GM23248 (cell line): ENCODE data around the gene CNKSR3. TPM values are rescaled to one million over a fixed set of nuclear protein-coding genes. Genes with fewer than 3 reads are reported as not detected.
A peak's percentile ranks its signal among the peaks of the same experiment; 100 is the strongest.

Experiments used
- DNase-seq: peaks from one replicate; pipeline ENCODE4 v3.0.0-alpha.2; 2015
- H2AFZ ChIP-seq: fragments of 200-600 bp; sonication (generic); 2 replicates; pipeline ENCODE4 v1.6.1; 2016; ENCODE audit warnings: antibody characterized with exemption
- H3F3A ChIP-seq: fragments of 200-600 bp; sonication (generic); 2 replicates; pipeline ENCODE4 v1.6.1; 2016; ENCODE audit warnings: mild to moderate bottlenecking, antibody characterized with exemption, mixed run types; ENCODE audit not compliant: insufficient read depth
- H3K27ac ChIP-seq: fragments of 200-600 bp; sonication (generic); 2 replicates; pipeline ENCODE4 v1.5.1; 2016; ENCODE audit warnings: mild to moderate bottlenecking
- H3K27me3 ChIP-seq: fragments of 200-600 bp; sonication (generic); replicated peaks from 2 replicates; pipeline ENCODE4 v1.6.1; 2016; ENCODE audit warnings: mild to moderate bottlenecking; ENCODE audit not compliant: insufficient read depth
- H3K36me3 ChIP-seq: fragments of 200-600 bp; sonication (generic); 2 replicates; pipeline ENCODE4 v1.6.1; 2016; ENCODE audit warnings: low read depth, mild to moderate bottlenecking
- H3K4me1 ChIP-seq: fragments of 200-600 bp; sonication (generic); 2 replicates; pipeline ENCODE4 v1.6.1; 2016; ENCODE audit warnings: mild to moderate bottlenecking; ENCODE audit not compliant: insufficient read depth
- H3K4me2 ChIP-seq: fragments of 200-600 bp; sonication (generic); one replicate; pipeline ENCODE4 v1.6.1; 2016; ENCODE audit warnings: mild to moderate bottlenecking; ENCODE audit not compliant: unreplicated experiment
- H3K4me3 ChIP-seq: fragments of 200-600 bp; sonication (generic); 2 replicates; pipeline ENCODE4 v1.5.1; 2016; ENCODE audit warnings: mild to moderate bottlenecking
- H3K79me2 ChIP-seq: fragments of 200-600 bp; sonication (generic); 2 replicates; pipeline ENCODE4 v1.6.1; 2016; ENCODE audit warnings: mild to moderate bottlenecking; ENCODE audit not compliant: insufficient read depth
- H3K9ac ChIP-seq: fragments of 200-600 bp; sonication (generic); 2 replicates; pipeline ENCODE4 v1.6.1; 2016; ENCODE audit warnings: mild to moderate bottlenecking
- H3K9me2 ChIP-seq: fragments of 200-600 bp; sonication (generic); 2 replicates; pipeline ENCODE4 v1.6.1; 2016; ENCODE audit warnings: mixed run types, mild to moderate bottlenecking, moderate library complexity; ENCODE audit not compliant: insufficient read depth
- H3K9me3 ChIP-seq: fragments of 200-600 bp; sonication (generic); one replicate; pipeline ENCODE4 v1.6.1; 2017; ENCODE audit warnings: low read depth
- H4K20me1 ChIP-seq: fragments of 200-600 bp; sonication (generic); 2 replicates; pipeline ENCODE4 v1.6.0; 2016; ENCODE audit not compliant: insufficient read depth
- EZH2 ChIP-seq: fragments of 200-600 bp; sonication (generic); IDR thresholded peaks from 2 replicates; pipeline ENCODE4 v1.6.1; 2018; ENCODE audit warnings: antibody characterized with exemption, mild to moderate bottlenecking; ENCODE audit not compliant: insufficient read depth, poor library complexity, severe bottlenecking
- EZH2phosphoT487 ChIP-seq: fragments of 200-600 bp; sonication (generic); IDR thresholded peaks from 2 replicates; pipeline ENCODE4 v1.6.1; 2018; ENCODE audit warnings: antibody characterized with exemption, moderate library complexity, mild to moderate bottlenecking, low read depth; ENCODE audit not compliant: insufficient read depth
- WGBS, 2 experiments: methylation state at CpG; one replicate each; pipeline ENCODE4 v1.1.6; 2015 to 2017; ENCODE audit warnings: low lambda C conversion rate in 2 of 2, low coverage in 1 of 2; ENCODE audit errors: missing lambda C conversion rate in 2 of 2; 5-methylcytosine and 5-hydroxymethylcytosine counted together
- in situ Hi-C: fragments of 300-500 bp; cut with MboI; formaldehyde crosslinking; loops from 2 replicates; pipeline ENCODE4 v1.15.0; 2020
- polyA plus RNA-seq: library from polyadenylated mRNA; unstranded; fragments of >200 nt; fragmentation: Nextera tagmentation; extraction: Ambion mirVana; gene quantifications from 2 replicates; pipeline ENCODE4 v1.2.1, GENCODE V29; 2016
- total RNA-seq: library from RNA; depleted of rRNA; stranded (reverse); fragments of >200 nt; shearing (Covaris generic); gene quantifications from 2 replicates; pipeline ENCODE4 v1.2.3, GENCODE V29; 2014

The CNKSR3 gene
- total and polyA plus RNA-seq, 2 experiments from 2014 or later = 1.7 to 1.9 TPM

GRCh38 chr6:154463573-154464419 is 46.7 kb downstream of the CNKSR3 start:
- no peak for DNase-seq
- Histone ChIP-seq H3K27me3 (no peaks in the 10 kb centered on the region), H4K20me1 (no peaks in the 10 kb centered on the region), H3K9me3 (no peaks in the 10 kb centered on the region), H3K27ac (no peak overlapping the region), H3K9me2 (no peaks in the 10 kb centered on the region), H3K4me1 (peaks cover 14% of the 10 kb centered on the region), H3K4me3 (no peak overlapping the region), H3F3A (0 out of 2 replicates have a peak, but pooled peaks cover 7% of the 10 kb centered on the region), H2AFZ (no peak overlapping the region), H3K9ac (no peak overlapping the region), H3K79me2 (no peaks in the 10 kb centered on the region), H3K36me3 (no peaks in the 10 kb centered on the region), H3K4me2 (no peak overlapping the region)
- in situ Hi-C loops = no loop called here
- 71 to 74% methylated on average over 7 of the region's 7 CpGs for WGBS, 2 experiments
- no peak for TF ChIP-seq EZH2
- no peak for TF ChIP-seq EZH2phosphoT487

GRCh38 chr6:154462425-154462824 is 48.1 kb downstream of the CNKSR3 start:
- 0 out of 2 replicates have a peak, but pooled peaks cover 10% of the 10 kb centered on the region for H3F3A ChIP-seq
- H3K27me3 ChIP-seq = no peaks in the 10 kb centered on the region
- 78 to 80% methylated on average over 5 of the region's 5 CpGs for WGBS, 2 experiments
- H4K20me1 ChIP-seq = no peaks in the 10 kb centered on the region
- DNase-seq = no peak
- no peak overlapping the region for H3K27ac ChIP-seq
- in situ Hi-C loops = no loop called here
- H3K9ac ChIP-seq = no peak overlapping the region
- H3K9me3 ChIP-seq = no peaks in the 10 kb centered on the region
- no peaks in the 10 kb centered on the region for H3K79me2 ChIP-seq
- H3K9me2 ChIP-seq = no peaks in the 10 kb centered on the region
- no peak overlapping the region for H3K4me2 ChIP-seq
- no peaks in the 10 kb centered on the region for H3K36me3 ChIP-seq
- H3K4me1 ChIP-seq = peaks cover 22% of the 10 kb centered on the region
- no peak overlapping the region for H2AFZ ChIP-seq
- H3K4me3 ChIP-seq = no peak overlapping the region
- TF ChIP-seq EZH2phosphoT487 (no peak), EZH2 (no peak)

- Histone ChIP-seq H3K4me2 (no peak overlapping the region), H3K36me3 (no peaks in the 10 kb centered on the region), H3K9me2 (no peaks in the 10 kb centered on the region), H3F3A (0 out of 2 replicates have a peak, but pooled peaks cover 10% of the 10 kb centered on the region), H3K79me2 (no peaks in the 10 kb centered on the region), H3K27ac (no peak overlapping the region), H2AFZ (no peak overlapping the region), H3K4me1 (peaks cover 22% of the 10 kb centered on the region), H3K9ac (no peak overlapping the region), H3K4me3 (no peak overlapping the region), H3K9me3 (no peaks in the 10 kb centered on the region), H3K27me3 (no peaks in the 10 kb centered on the region), H4K20me1 (no peaks in the 10 kb centered on the region)
- DNase-seq = no peak
- in situ Hi-C loops = no loop called here
- 93 to 97% methylated on average over 2 of the region's 2 CpGs for WGBS, 2 experiments
- TF ChIP-seq EZH2 (no peak), EZH2phosphoT487 (no peak)
Measured at GRCh38 chr6:154461348-154461747, 49.1 kb downstream of the CNKSR3 start.

- no peaks in the 10 kb centered on the region for H3K27me3 ChIP-seq
- no peaks in the 10 kb centered on the region for H3K9me2 ChIP-seq
- H4K20me1 ChIP-seq = no peaks in the 10 kb centered on the region
- H3K27ac ChIP-seq = no peak overlapping the region
- in situ Hi-C loops = no loop called here
- no peak for TF ChIP-seq EZH2
- TF ChIP-seq EZH2phosphoT487 = no peak
- H2AFZ ChIP-seq = no peak overlapping the region
- H3K4me3 ChIP-seq = no peak overlapping the region
- H3K9me3 ChIP-seq = no peaks in the 10 kb centered on the region
- H3K9ac ChIP-seq = no peak overlapping the region
- peak; percentile 68 for DNase-seq
- no peak overlapping the region for H3K4me2 ChIP-seq
- 0 out of 2 replicates have a peak, but pooled peaks cover 10% of the 10 kb centered on the region for H3F3A ChIP-seq
- no peaks in the 10 kb centered on the region for H3K79me2 ChIP-seq
- WGBS, 2 experiments = 71 to 72% methylated on average over 13 of the region's 13 CpGs
- no peaks in the 10 kb centered on the region for H3K36me3 ChIP-seq
- peaks cover 22% of the 10 kb centered on the region for H3K4me1 ChIP-seq
Measured at GRCh38 chr6:154460306-154461071, 50.0 kb downstream of the CNKSR3 start.
